Activated CD4-positive, alpha-beta T cell treated with anti-CD3 and anti-CD28 coated beads, Interleukin-2, amount 10 ng/mL, durations not matched to agents 24 days and 14 days (primary cell): ENCODE data around the gene PLEKHA4. TPM values are rescaled to one million over a fixed set of nuclear protein-coding genes. Genes with fewer than 3 reads are reported as not detected.
"Not testable (repeated sequence)": the region's sequence is repeated elsewhere in the genome, so short reads cannot be mapped to it uniquely, and the experiment has no call there.

Source experiments
- DNase-seq: peaks from one replicate; pipeline ENCODE4 v3.0.0; 2022
- H3K27ac Mint-ChIP-seq: one replicate; pipeline ENCODE4 v1.8.0; 2022; ENCODE audit warnings: mild to moderate bottlenecking, mixed read lengths
- H3K27me3 Mint-ChIP-seq: one replicate; pipeline ENCODE4 v1.8.0; 2022; ENCODE audit warnings: mixed read lengths
- H3K36me3 Mint-ChIP-seq: one replicate; pipeline ENCODE4 v1.8.0; 2022; ENCODE audit warnings: low read depth, mild to moderate bottlenecking, mixed read lengths
- H3K4me1 Mint-ChIP-seq: one replicate; pipeline ENCODE4 v1.8.0; 2021; ENCODE audit warnings: mixed read lengths
- H3K4me3 Mint-ChIP-seq: one replicate; pipeline ENCODE4 v1.8.0; 2022; ENCODE audit warnings: mild to moderate bottlenecking, moderate library complexity, mixed read lengths
- H3K9me3 Mint-ChIP-seq: one replicate; pipeline ENCODE4 v1.8.0; 2021; ENCODE audit warnings: mixed read lengths
- intact Hi-C: fragments of 100-400 bp; cut with micrococcal nuclease; formaldehyde crosslinking; loops from one replicate; pipeline ENCODE4 v1.15.1; 2023
- total RNA-seq: library from RNA; stranded (reverse); gene quantifications from 2 replicates; pipeline ENCODE4 v1.2.3, GENCODE V29; 2022

The PLEKHA4 gene
- total RNA-seq, 1 donor from 2014 or later, result 1.9 TPM

DNA sequence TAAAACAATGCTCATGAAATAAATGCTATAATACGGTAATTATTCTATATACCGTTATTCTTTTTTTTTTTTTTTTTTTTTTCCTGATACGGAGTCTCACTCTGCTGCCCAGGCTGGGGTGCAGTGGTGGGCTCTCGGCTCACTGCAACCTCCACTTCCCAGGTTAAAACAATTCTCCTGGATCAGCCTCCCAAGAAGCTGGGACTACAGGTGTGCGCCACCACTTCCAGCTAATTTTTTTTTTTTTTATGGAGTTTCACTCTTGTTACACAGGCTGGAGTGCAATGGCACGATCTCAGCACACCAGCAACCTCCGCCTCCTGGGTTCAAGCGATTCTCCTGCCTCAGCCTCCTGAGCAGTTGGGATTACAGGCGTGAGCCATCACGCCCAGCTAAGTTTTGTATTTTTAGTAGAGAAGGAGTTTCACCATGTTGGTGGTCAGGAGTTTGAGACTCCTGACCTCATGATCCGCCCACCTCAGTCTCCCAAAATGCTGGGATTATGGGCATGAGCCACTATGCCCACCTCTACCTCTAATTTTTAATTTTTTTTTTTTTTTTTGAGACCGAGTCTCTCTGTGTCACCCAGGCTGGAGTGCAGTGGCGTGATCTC is 10.7 kb upstream of the PLEKHA4 start:
- H3K9me3 Mint-ChIP-seq, result no peaks in the 10 kb centered on the region
- peak; percentile 61 for DNase-seq
- no peak overlapping the region for H3K27ac Mint-ChIP-seq
- intact Hi-C loops, result no loop called here
- no peaks in the 10 kb centered on the region for H3K27me3 Mint-ChIP-seq
- H3K4me3 Mint-ChIP-seq, result no peak overlapping the region
- peaks cover 26% of the 10 kb centered on the region for H3K4me1 Mint-ChIP-seq
- H3K36me3 Mint-ChIP-seq, result peaks cover 43% of the 10 kb centered on the region

DNA sequence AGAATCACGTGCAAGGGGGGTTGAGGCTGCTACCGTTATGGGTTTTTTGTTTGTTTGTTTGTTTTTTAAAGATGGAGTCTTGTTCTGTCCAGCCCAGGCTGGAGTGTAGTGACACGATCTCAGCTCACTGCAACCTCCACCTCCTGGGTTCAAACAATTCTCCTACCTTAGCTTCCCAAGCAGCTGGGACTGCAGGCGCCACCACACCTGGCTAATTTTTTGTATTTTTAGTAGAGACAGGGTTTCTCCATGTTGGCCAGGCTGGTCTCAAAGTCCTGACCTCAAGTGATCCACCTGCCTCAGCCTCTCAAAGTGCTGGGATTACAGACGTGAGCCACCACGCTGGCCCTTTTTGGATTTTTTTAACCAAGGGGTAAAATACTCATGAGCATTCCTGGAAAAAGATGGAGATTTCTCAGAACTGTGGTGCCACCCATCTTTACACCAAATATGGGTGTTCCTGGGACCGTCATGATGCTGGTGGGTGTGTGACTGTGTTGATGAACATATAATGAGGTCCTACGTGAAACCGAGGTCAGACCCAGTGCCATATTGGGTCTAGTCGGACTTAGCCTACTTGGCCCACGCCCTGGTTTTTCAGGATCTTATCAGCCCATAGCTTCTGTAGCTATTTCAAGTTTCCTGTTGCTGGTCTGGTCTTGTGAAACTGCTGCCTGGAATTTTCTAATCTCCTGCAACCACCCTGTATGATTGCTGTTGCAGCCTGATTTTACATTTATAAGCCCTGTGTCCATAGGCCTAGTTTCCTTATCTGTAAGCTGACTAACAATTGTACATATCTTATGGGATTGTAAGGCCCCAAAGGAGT is 10.0 kb upstream of the PLEKHA4 start:
- Mint-ChIP-seq H3K4me1 (peaks cover 34% of the 10 kb centered on the region), H3K27ac (peak overlapping the region; percentile 11), H3K27me3 (no peaks in the 10 kb centered on the region), H3K36me3 (peaks cover 50% of the 10 kb centered on the region), H3K4me3 (peak overlapping the region; percentile 29), H3K9me3 (no peaks in the 10 kb centered on the region)
- intact Hi-C loops, result no loop called here
- DNase-seq, result peak; percentile 81

DNA sequence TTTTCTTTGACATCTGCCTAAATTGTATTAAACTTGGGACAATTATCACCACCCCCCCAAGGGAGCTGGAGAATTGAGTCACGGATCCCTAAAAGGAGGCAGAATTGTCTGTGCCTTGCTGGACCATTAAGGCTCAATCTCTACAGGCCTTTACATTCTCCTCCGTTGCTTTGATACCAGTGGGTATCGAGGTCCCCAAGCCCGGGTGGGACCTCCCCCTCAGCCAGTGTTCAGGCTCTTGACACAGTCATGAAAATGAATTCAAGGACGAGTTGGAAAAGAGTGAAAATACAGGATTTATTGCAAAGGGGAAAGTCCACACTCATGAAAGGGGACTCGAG is 9.4 kb upstream of the PLEKHA4 start:
- H3K27me3 Mint-ChIP-seq, result no peaks in the 10 kb centered on the region
- no peak overlapping the region for H3K27ac Mint-ChIP-seq
- DNase-seq, result peak; percentile 73
- peaks cover 38% of the 10 kb centered on the region for H3K4me1 Mint-ChIP-seq
- H3K36me3 Mint-ChIP-seq, result peaks cover 56% of the 10 kb centered on the region
- peak overlapping the region; percentile 29 for H3K4me3 Mint-ChIP-seq
- no peaks in the 10 kb centered on the region for H3K9me3 Mint-ChIP-seq
- intact Hi-C loops, result no loop called here

DNA sequence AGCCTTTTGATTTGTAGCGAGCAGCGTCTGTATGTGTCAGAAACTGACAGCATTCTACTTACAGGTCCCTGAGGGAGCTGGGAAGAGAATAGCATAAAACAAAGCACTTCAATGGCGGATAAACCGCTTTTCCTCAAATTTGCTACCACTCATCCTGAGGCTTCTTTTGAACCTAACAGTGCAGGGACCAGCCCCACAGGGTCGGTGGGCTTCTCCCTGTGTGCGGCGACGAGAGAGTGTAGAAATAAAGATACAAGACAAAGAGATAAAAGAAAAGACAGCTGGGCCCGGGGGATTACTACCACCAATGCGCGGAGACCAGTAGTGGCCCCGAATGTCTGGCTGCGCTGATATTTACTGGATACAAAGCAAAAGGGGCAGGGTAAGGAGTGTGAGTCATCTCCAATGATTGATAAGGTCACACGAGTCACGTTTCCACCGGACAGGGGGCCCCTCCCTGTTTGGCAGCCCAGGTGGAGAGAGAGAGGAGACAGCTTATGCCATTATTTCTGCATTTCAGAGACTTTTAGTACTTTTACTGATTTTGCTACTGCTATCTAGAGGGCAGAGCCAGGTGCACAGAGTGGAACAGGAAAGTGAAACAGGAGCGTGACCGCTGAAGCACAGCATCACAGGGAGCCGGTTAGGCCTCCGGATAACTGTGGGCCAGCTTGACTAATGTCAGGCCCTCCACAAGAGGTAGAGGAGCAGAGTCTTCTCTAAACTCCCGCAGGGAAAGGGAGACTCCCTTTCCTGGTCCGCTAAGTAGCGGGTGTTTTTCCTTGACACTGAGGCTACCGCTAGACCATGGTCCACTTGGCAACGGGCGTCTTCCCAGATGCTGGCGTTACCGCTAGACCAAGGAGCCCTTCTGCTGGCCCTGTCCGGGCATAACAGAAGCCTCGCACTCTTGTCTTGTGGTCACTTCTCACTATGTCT is 7.9 kb upstream of the PLEKHA4 start:
- Mint-ChIP-seq H3K27ac (peak overlapping the region; percentile 100), H3K4me1 (peaks cover 43% of the 10 kb centered on the region), H3K36me3 (peaks cover 61% of the 10 kb centered on the region), H3K4me3 (peak overlapping the region; percentile 100)
- DNase-seq, result peak; percentile 82
- intact Hi-C loops, H3K9me3 Mint-ChIP-seq, H3K27me3 Mint-ChIP-seq: not testable (repeated sequence)

DNA sequence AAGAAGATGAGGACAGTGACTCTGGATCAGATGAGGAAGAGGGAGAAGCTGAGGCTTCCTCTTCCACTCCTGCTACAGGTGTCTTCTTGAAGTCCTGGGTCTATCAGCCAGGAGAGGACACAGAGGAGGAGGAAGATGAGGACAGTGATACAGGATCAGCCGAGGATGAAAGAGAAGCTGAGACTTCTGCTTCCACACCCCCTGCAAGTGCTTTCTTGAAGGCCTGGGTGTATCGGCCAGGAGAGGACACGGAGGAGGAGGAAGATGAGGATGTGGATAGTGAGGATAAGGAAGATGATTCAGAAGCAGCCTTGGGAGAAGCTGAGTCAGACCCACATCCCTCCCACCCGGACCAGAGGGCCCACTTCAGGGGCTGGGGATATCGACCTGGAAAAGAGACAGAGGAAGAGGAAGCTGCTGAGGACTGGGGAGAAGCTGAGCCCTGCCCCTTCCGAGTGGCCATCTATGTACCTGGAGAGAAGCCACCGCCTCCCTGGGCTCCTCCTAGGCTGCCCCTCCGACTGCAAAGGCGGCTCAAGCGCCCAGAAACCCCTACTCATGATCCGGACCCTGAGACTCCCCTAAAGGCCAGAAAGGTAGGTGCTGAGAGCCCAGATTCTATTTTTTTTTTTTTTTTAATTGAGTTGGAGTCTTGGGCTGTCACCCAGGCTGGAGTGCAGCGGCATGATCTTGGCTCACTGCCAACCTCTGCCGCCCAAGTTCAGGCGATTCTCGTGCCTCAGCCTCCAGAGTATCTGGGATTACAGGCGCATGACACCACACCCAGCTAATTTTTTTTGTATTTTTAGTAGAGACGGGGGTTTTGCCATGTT is 6.1 kb upstream of the PLEKHA4 start:
- DNase-seq, result peak; percentile 80
- peaks cover 57% of the 10 kb centered on the region for H3K36me3 Mint-ChIP-seq
- H3K27me3 Mint-ChIP-seq, result peaks cover 3% of the 10 kb centered on the region
- H3K4me1 Mint-ChIP-seq, result peaks cover 43% of the 10 kb centered on the region
- H3K4me3 Mint-ChIP-seq, result peak overlapping the region; percentile 100
- H3K27ac Mint-ChIP-seq, result peak overlapping the region; percentile 100
- intact Hi-C loops, result loop anchor here (1.0 to 5.0 kb wide), 4 partner anchors 26 to 227 kb away; partner anchors contain the start of genes CA11, FTL, GYS1 and NUCB1
- no peaks in the 10 kb centered on the region for H3K9me3 Mint-ChIP-seq

DNA sequence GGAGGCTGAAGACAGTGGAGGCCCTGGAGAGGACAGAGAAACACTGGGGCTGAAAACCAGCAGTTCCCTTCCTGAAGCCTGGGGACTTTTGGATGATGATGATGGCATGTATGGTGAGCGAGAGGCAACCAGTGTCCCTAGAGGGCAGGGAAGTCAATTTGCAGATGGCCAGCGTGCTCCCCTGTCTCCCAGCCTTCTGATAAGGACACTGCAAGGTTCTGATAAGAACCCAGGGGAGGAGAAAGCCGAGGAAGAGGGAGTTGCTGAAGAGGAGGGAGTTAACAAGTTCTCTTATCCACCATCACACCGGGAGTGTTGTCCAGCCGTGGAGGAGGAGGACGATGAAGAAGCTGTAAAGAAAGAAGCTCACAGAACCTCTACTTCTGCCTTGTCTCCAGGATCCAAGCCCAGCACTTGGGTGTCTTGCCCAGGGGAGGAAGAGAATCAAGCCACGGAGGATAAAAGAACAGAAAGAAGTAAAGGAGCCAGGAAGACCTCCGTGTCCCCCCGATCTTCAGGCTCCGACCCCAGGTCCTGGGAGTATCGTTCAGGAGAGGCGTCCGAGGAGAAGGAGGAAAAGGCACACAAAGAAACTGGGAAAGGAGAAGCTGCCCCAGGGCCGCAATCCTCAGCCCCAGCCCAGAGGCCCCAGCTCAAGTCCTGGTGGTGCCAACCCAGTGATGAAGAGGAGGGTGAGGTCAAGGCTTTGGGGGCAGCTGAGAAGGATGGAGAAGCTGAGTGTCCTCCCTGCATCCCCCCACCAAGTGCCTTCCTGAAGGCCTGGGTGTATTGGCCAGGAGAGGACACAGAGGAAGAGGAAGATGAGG is 5.3 kb upstream of the PLEKHA4 start:
- Mint-ChIP-seq H3K9me3 (no peaks in the 10 kb centered on the region), H3K4me3 (peak overlapping the region; percentile 100), H3K36me3 (peaks cover 55% of the 10 kb centered on the region), H3K4me1 (peaks cover 42% of the 10 kb centered on the region), H3K27ac (peak overlapping the region; percentile 100), H3K27me3 (peaks cover 3% of the 10 kb centered on the region)
- DNase-seq, result peak; percentile 80
- intact Hi-C loops, result loop anchor here (2.0 to 5.0 kb wide), 2 partner anchors 226 to 245 kb away; partner anchors contain the start of genes C19orf73, CA11 and PPFIA3

DNA sequence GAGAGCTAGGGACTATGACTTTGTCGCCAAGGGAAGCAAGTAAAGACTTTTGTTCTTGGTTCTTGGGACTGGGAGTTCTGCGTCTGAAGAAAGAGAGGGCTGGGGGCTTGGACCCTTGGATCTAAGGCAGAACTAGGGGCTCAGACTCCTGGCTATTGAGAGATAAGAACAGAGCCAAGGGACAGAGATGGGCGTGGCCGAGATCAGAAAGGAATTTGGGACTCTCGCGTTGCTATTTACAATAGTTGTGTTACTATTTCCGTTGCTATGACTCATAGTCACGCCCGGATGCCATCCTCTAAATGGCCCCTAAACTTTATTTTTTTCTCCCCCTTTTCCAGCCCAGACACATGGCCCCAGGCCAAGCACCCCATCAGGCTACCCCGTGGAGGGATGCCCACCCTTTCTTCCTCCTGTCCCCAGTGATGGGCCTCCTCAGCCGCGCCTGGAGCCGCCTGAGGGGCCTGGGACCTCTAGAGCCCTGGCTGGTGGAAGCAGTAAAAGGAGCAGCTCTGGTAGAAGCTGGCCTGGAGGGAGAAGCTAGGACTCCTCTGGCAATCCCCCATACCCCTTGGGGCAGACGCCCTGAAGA is 4.6 kb upstream of the PLEKHA4 start:
- Mint-ChIP-seq H3K4me1 (peaks cover 41% of the 10 kb centered on the region), H3K36me3 (peaks cover 49% of the 10 kb centered on the region), H3K9me3 (no peaks in the 10 kb centered on the region), H3K4me3 (peak overlapping the region; percentile 100), H3K27me3 (peaks cover 5% of the 10 kb centered on the region), H3K27ac (peak overlapping the region; percentile 100)
- peak; percentile 94 for DNase-seq
- intact Hi-C loops, result loop anchor here (1.0 to 5.0 kb wide), 3 partner anchors 14 to 246 kb away; partner anchors contain the start of genes C19orf73, CA11 and PPFIA3

DNA sequence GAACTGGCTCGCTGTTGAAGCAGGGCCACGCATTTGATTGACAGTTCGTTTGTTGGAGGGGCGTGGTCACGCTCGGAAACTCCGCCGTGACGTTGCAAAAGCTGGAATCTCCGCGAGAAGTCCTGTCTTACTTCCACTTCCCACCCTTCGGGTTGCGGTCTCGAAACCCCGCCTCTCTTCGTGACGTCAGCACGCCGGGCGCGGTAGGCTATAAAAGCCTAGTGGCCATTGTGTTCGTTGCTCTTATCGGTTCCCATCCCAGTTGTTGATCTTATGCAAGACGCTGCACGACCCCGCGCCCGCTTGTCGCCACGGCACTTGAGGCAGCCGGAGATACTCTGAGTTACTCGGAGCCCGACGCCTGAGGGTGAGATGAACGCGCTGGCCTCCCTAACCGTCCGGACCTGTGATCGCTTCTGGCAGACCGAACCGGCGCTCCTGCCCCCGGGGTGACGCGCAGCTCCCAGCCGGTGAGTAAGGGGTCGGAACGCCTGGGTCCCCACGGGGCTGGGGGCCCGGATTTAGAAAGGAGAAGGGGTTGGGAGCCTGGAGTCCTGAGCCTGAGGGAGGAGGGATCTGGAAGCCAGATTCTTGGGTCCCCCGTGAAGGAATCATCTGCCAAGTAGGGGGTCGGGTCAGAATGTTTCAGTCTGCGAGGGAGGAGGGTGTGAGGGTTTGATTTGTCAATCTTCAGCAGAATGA is 3.9 kb upstream of the PLEKHA4 start, which contains the start of gene PPP1R15A:
Gene PPP1R15A, plus strand, starts transcription at position 240 of the 702 bp plus-strand sequence. CDS start 813 bp downstream, outside the sequence.
- Mint-ChIP-seq H3K36me3 (peaks cover 43% of the 10 kb centered on the region), H3K27ac (peak within 1 kb of the TSS; percentile 100), H3K9me3 (no peaks in the 10 kb centered on the region), H3K4me3 (peak within 1 kb of the TSS; percentile 100), H3K27me3 (peaks cover 5% of the 10 kb centered on the region), H3K4me1 (peaks cover 39% of the 10 kb centered on the region)
- DNase-seq, result peak; percentile 100
- intact Hi-C loops, result loop anchor here (1.0 to 5.0 kb wide), 3 partner anchors 13 to 246 kb away; partner anchors contain the start of genes C19orf73, CA11 and PPFIA3

DNA sequence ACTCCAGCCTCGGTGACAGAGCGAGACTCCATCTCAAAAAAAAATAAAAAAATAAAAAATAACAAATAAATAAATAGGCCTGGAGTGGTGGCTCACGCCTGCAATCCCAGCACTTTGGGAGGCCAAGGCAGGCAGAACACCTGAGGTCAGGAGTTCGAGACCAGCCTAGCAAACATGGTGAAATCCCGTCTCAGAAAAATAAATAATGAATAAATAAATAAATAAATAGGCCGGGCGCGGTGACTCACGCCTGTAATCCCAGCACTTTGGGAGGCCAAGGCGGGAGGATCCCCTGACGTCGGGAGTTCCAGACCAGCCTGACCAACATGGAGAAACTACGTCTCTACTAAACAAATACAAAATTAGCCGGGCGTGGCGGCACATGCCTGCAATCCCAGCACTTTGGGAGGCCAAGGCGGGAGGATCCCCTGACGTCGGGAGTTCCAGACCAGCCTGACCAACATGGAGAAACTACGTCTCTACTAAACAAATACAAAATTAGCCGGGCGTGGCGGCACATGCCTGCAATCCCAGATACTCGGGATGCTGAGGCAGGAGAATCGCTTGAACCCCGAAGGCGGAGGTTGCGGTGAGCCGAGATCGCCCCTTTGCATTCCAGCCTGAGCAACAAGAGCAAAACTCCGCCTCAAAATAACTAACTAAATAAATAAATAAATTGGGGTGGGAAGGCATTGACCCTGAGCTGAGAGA is 3.2 kb upstream of the PLEKHA4 start:
- peak overlapping the region; percentile 100 for H3K4me3 Mint-ChIP-seq
- peak overlapping the region; percentile 100 for H3K27ac Mint-ChIP-seq
- not testable (repeated sequence) for H3K27me3 Mint-ChIP-seq, DNase-seq, H3K9me3 Mint-ChIP-seq
- peaks cover 41% of the 10 kb centered on the region for H3K36me3 Mint-ChIP-seq
- intact Hi-C loops, result loop anchor here (1.0 to 5.0 kb wide), 3 partner anchors 12 to 247 kb away; partner anchors contain the start of genes C19orf73, CA11 and PPFIA3
- peaks cover 39% of the 10 kb centered on the region for H3K4me1 Mint-ChIP-seq

DNA sequence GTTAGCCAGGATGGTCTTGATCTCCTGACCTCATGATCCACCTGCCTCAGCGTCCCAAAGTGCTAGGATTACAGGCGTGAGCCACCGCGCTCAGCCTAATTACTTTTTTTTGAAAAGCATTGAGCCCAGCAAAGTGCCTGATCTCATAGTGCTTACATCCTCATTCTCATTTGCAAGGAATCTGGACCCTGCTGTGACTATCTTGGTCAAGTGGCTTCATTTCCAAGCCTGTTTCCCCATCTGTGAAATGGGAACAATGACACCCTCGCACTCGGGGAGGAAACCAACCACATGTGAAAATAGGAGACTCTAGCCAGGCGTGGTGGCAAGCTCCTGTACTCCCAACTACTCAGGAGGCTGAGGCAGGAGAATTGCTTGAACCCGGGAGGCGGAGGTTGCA is 1.6 kb upstream of the PLEKHA4 start:
- no peaks in the 10 kb centered on the region for H3K9me3 Mint-ChIP-seq
- H3K36me3 Mint-ChIP-seq, result peaks cover 27% of the 10 kb centered on the region
- H3K4me3 Mint-ChIP-seq, result no peak overlapping the region
- H3K27ac Mint-ChIP-seq, result no peak overlapping the region
- peaks cover 27% of the 10 kb centered on the region for H3K4me1 Mint-ChIP-seq
- no peak for DNase-seq
- intact Hi-C loops, result loop anchor here (5.0 kb wide), 1 partner anchor 223 kb away; the partner anchor contains the start of gene CA11
- H3K27me3 Mint-ChIP-seq, result peaks cover 8% of the 10 kb centered on the region

DNA sequence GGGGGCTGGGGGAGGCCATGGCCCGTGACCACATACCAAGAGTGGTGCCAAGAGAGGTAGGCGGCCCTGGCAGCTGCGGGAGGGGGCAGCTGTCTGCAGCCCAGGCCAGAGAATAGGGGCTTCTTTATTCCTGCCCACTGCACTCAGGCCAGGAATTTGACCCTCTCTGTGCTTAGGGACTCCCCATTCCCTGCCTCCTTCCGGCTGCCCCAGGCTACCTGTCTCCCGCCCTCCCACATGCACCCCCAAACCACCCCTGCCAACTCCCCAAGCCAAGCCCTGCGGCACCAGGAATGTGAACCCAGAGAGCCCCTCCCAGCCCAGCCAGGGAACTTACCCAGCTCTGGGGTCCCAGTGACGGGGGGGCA is 687 bp downstream of the PLEKHA4 start:
- peaks cover 9% of the 10 kb centered on the region for H3K4me1 Mint-ChIP-seq

More for the DNA sequence above, 687 bp downstream of the PLEKHA4 start:
- no peak for DNase-seq
- Mint-ChIP-seq H3K27ac (no peak overlapping the region), H3K9me3 (no peaks in the 10 kb centered on the region), H3K27me3 (peaks cover 10% of the 10 kb centered on the region), H3K36me3 (peaks cover 4% of the 10 kb centered on the region), H3K4me3 (no peak overlapping the region)
- intact Hi-C loops, result no loop called here
